ENCODE results near the gene DAPK2. TPM values are rescaled to one million over a fixed set of nuclear protein-coding genes. Genes with fewer than 3 reads are reported as not detected.

DAPK2 gene
- total RNA-seq, 2 donors from 2014 or later: 13.8 to 40.4 TPM

- no peak for DNase-seq (ENCODE audit: low spot score)
- TF ChIP-seq POLR2AphosphoS5 (IDR thresholded peaks at IDR 0.05): no peak
- no peak for TF ChIP-seq CTCF (IDR thresholded peaks at IDR 0.05)
- no peak for TF ChIP-seq POLR2A (IDR thresholded peaks at IDR 0.05)
- Histone ChIP-seq H3K27ac (no peak overlapping the region), H3K4me3 (no peak overlapping the region), H3K27me3 (replicated peaks; ENCODE audit: insufficient read depth) (no peaks in the 10 kb centered on the region), H3K4me1 (replicated peaks) (no peaks in the 10 kb centered on the region), H3K9me3 (no peaks in the 10 kb centered on the region), H3K36me3 (no peaks in the 10 kb centered on the region)
- WGBS: 81% methylated on average over 5 of the region's 5 CpGs
- intact Hi-C loops (cut with DNase I): no loop called here
These were observed 6.7 kb upstream of the DAPK2 start for GRCh38 chr15:64052925-64053491.

- WGBS: 100% methylated on average over 5 of the region's 6 CpGs
- Histone ChIP-seq H3K36me3 (no peaks in the 10 kb centered on the region), H3K27me3 (replicated peaks; ENCODE audit: insufficient read depth) (no peaks in the 10 kb centered on the region), H3K27ac (no peak overlapping the region), H3K4me3 (no peak overlapping the region), H3K4me1 (replicated peaks) (no peaks in the 10 kb centered on the region), H3K9me3 (no peaks in the 10 kb centered on the region)
- intact Hi-C loops (cut with DNase I): no loop called here
- TF ChIP-seq POLR2AphosphoS5 (IDR thresholded peaks at IDR 0.05) (no peak), CTCF (IDR thresholded peaks at IDR 0.05) (no peak), POLR2A (IDR thresholded peaks at IDR 0.05) (no peak)
- no peak for DNase-seq (ENCODE audit: low spot score)
These were observed 5.3 kb upstream of the DAPK2 start for GRCh38 chr15:64051407-64052259.

GRCh38 chr15:64051093-64051402, 4.8 kb upstream of the DAPK2 start:
- Histone ChIP-seq H3K4me1 (replicated peaks) (no peaks in the 10 kb centered on the region), H3K9me3 (no peaks in the 10 kb centered on the region), H3K36me3 (no peaks in the 10 kb centered on the region), H3K4me3 (no peak overlapping the region), H3K27ac (no peak overlapping the region), H3K27me3 (replicated peaks; ENCODE audit: insufficient read depth) (no peaks in the 10 kb centered on the region)
- intact Hi-C loops (cut with DNase I): no loop called here
- 100% methylated on average over 2 of the region's 2 CpGs for WGBS
- no peak for DNase-seq (ENCODE audit: low spot score)
- TF ChIP-seq POLR2A (IDR thresholded peaks at IDR 0.05): no peak
- TF ChIP-seq CTCF (IDR thresholded peaks at IDR 0.05): no peak
- no peak for TF ChIP-seq POLR2AphosphoS5 (IDR thresholded peaks at IDR 0.05)

GRCh38 chr15:64050281-64051092, 4.2 kb upstream of the DAPK2 start:
- Histone ChIP-seq H3K36me3 (no peaks in the 10 kb centered on the region), H3K27me3 (replicated peaks; ENCODE audit: insufficient read depth) (no peaks in the 10 kb centered on the region), H3K4me1 (replicated peaks) (no peaks in the 10 kb centered on the region), H3K27ac (no peak overlapping the region), H3K4me3 (no peak overlapping the region), H3K9me3 (no peaks in the 10 kb centered on the region)
- intact Hi-C loops (cut with DNase I): no loop called here
- WGBS: 77% methylated on average over 8 of the region's 8 CpGs
- TF ChIP-seq POLR2A (IDR thresholded peaks at IDR 0.05): no peak
- TF ChIP-seq CTCF (IDR thresholded peaks at IDR 0.05): no peak
- no peak for TF ChIP-seq POLR2AphosphoS5 (IDR thresholded peaks at IDR 0.05)
- no peak for DNase-seq (ENCODE audit: low spot score)
